SU-DHL-6 (cell line): ENCODE results near the gene DDX42.
"Not testable (repeated sequence)": the region's sequence is repeated elsewhere in the genome, so short reads cannot be mapped to it uniquely, and the experiment has no call there.

Source experiments
- H2AFZ ChIP-seq: fragments of 200-600 bp; sonication (generic); 2 replicates; pipeline ENCODE4 v1.6.1; 2014; ENCODE audit warnings: low read depth, mild to moderate bottlenecking, moderate library complexity, mixed read lengths, antibody characterized with exemption, low read length; ENCODE audit not compliant: severe bottlenecking
- H3F3A ChIP-seq: fragments of 200-600 bp; shearing (Covaris generic); 2 replicates; pipeline ENCODE4 v1.6.0; 2016; ENCODE audit warnings: antibody characterized with exemption, mild to moderate bottlenecking; ENCODE audit not compliant: insufficient read depth
- H3K27ac ChIP-seq: fragments of 200-600 bp; sonication (generic); 2 replicates; pipeline ENCODE4 v1.5.1; 2016; ENCODE audit warnings: low read depth, mild to moderate bottlenecking, low read length, moderate library complexity, mixed read lengths
- H3K27me3 ChIP-seq: fragments of 200-600 bp; sonication (generic), shearing (Covaris generic); 2 replicates; pipeline ENCODE4 v1.6.0; 2014; ENCODE audit warnings: mild to moderate bottlenecking, low read length
- H3K36me3 ChIP-seq: fragments of 200-600 bp; sonication (generic); 2 replicates; pipeline ENCODE4 v1.6.1; 2014; ENCODE audit warnings: mild to moderate bottlenecking, low read length, mixed read lengths
- H3K4me2 ChIP-seq: fragments of 300-600, 200-600 bp; shearing (Covaris generic), sonication (generic); 2 replicates; pipeline ENCODE4 v1.6.0; 2014; ENCODE audit warnings: low read length, low read depth, mild to moderate bottlenecking; ENCODE audit not compliant: poor library complexity, severe bottlenecking
- H3K4me3 ChIP-seq: fragments of 200-600 bp; sonication (generic); 2 replicates; pipeline ENCODE4 v1.5.1; 2014; ENCODE audit warnings: antibody characterized with exemption, low read length, mild to moderate bottlenecking, mixed read lengths; ENCODE audit not compliant: insufficient read depth, poor library complexity, severe bottlenecking
- H3K79me2 ChIP-seq: fragments of 200-600 bp; sonication (generic); 2 replicates; pipeline ENCODE4 v1.6.1; 2014; ENCODE audit warnings: mild to moderate bottlenecking, low read length, moderate library complexity; ENCODE audit not compliant: insufficient read depth
- H3K9ac ChIP-seq: fragments of 200-600 bp; sonication (generic); 2 replicates; pipeline ENCODE4 v1.7.0; 2014; ENCODE audit warnings: mild to moderate bottlenecking, low read length
- H3K9me2 ChIP-seq: fragments of 200-600 bp; sonication (generic); replicated peaks from 2 replicates; pipeline ENCODE4 v1.6.1; 2014; ENCODE audit warnings: low read length; ENCODE audit not compliant: insufficient read depth
- H3K9me3 ChIP-seq: fragments of 200-600 bp; sonication (generic); 2 replicates; pipeline ENCODE4 v1.6.1; 2014; ENCODE audit warnings: low read length, mixed read lengths; ENCODE audit not compliant: insufficient read depth
- H4K20me1 ChIP-seq: fragments of 200-600 bp; sonication (generic); 2 replicates; pipeline ENCODE4 v1.6.1; 2014; ENCODE audit warnings: low read depth, mild to moderate bottlenecking, antibody characterized with exemption, low read length, moderate library complexity, mixed read lengths
- EZH2phosphoT487 ChIP-seq: fragments of 200-600 bp; sonication (generic), shearing (Covaris generic); conservative IDR thresholded peaks from 2 replicates; pipeline ENCODE4 v1.6.1; 2018; ENCODE audit warnings: mild to moderate bottlenecking, antibody characterized with exemption, low read length, moderate library complexity, mixed read lengths
- TF ChIP-seq, protein P1 (sequence below): fragments of 200-600 bp; sonication (generic); IDR thresholded peaks from one replicate; pipeline ENCODE4 v1.5.1; 2017; ENCODE audit warnings: antibody characterized with exemption, mild to moderate bottlenecking, low read length, moderate library complexity; ENCODE audit not compliant: insufficient read depth, poor library complexity, severe bottlenecking

Gene DDX42

DNA sequence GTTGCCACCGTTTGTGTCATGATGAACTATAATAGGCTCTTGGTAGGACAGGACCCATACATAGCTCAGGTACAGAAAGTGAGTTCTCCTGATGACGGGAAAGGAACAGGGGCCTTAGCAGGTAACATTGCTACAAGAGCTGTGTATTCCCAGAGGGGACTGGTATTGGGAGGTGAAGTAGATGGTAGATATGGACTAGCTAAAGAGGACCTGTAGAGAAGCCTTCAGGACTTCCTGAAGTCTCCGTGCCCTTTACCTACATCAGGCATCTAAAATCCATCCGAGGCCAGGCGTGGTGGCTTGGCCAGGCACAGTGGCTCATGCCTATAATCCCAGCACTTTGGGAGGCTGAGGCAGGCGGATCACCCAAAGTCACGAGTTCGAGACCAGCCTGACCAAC lies 81.2 kb downstream of the DDX42 start:
- no peak overlapping the region for H3K27ac ChIP-seq
- TF ChIP-seq, protein P1, sequence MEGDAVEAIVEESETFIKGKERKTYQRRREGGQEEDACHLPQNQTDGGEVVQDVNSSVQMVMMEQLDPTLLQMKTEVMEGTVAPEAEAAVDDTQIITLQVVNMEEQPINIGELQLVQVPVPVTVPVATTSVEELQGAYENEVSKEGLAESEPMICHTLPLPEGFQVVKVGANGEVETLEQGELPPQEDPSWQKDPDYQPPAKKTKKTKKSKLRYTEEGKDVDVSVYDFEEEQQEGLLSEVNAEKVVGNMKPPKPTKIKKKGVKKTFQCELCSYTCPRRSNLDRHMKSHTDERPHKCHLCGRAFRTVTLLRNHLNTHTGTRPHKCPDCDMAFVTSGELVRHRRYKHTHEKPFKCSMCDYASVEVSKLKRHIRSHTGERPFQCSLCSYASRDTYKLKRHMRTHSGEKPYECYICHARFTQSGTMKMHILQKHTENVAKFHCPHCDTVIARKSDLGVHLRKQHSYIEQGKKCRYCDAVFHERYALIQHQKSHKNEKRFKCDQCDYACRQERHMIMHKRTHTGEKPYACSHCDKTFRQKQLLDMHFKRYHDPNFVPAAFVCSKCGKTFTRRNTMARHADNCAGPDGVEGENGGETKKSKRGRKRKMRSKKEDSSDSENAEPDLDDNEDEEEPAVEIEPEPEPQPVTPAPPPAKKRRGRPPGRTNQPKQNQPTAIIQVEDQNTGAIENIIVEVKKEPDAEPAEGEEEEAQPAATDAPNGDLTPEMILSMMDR = no peak
- no peak for TF ChIP-seq EZH2phosphoT487
- no peak overlapping the region for H3K4me3 ChIP-seq

DNA sequence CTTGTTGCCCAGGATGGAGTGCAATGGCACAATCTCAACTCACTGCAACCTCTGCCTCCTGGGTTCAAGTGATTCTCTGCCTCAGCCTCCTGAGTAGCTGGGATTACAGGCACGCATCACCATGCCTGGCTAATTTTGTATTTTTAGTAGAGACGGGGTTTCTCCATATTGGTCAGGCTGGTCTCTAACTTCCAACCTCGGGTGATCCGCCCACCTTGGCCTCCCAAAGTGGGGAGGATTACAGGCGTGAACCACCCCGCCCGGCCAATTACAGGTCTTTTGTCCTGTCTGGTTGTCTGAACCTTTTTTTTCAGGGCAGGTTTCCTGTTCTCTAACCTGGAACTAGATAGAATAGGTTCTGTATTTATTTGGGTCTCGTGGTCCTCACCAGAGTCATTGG lies 82.5 kb downstream of the DDX42 start:
- H3K79me2 ChIP-seq, H3K9ac ChIP-seq, H3F3A ChIP-seq, H4K20me1 ChIP-seq, H3K9me3 ChIP-seq, H3K36me3 ChIP-seq, H3K27me3 ChIP-seq, H3K9me2 ChIP-seq, H3K27ac ChIP-seq, H3K4me3 ChIP-seq, H3K4me2 ChIP-seq, H2AFZ ChIP-seq: not testable (repeated sequence)

More for the DNA sequence above, 81.2 kb downstream of the DDX42 start:
- Histone ChIP-seq H3K9me3 (no peaks in the 10 kb centered on the region), H3K27me3 (no peaks in the 10 kb centered on the region), H3K4me2 (no peak overlapping the region), H4K20me1 (no peaks in the 10 kb centered on the region), H2AFZ (no peak overlapping the region), H3F3A (no peaks in the 10 kb centered on the region), H3K9ac (no peak overlapping the region), H3K79me2 (no peaks in the 10 kb centered on the region), H3K36me3 (no peaks in the 10 kb centered on the region), H3K9me2 (no peaks in the 10 kb centered on the region)

DNA sequence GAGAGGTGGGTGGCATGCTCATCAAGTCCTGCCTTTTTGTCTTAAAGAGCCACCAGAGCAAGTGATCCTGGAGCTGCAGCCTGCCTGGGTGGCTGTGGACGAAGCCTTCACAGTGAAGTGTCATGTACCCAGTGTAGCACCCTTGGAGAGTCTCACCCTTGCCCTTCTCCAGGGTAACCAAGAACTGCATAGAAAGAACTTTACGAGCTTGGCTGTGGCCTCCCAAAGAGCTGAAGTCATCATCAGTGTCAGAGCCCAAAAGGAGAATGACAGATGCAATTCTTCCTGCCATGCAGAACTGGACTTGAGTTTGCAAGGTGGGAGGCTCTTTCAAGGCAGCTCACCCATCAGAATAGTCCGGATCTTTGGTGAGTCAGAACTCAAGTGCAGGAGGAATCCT lies 85.3 kb downstream of the DDX42 start:
- Histone ChIP-seq H3K9me3 (no peaks in the 10 kb centered on the region), H3F3A (no peaks in the 10 kb centered on the region), H4K20me1 (no peaks in the 10 kb centered on the region), H3K36me3 (no peaks in the 10 kb centered on the region), H3K27me3 (no peaks in the 10 kb centered on the region), H3K9ac (no peak overlapping the region), H3K4me3 (no peak overlapping the region), H3K4me2 (no peak overlapping the region), H2AFZ (no peak overlapping the region), H3K79me2 (no peaks in the 10 kb centered on the region), H3K9me2 (no peaks in the 10 kb centered on the region), H3K27ac (no peak overlapping the region)
- TF ChIP-seq EZH2phosphoT487 = no peak
- TF ChIP-seq, protein P1 = no peak

DNA sequence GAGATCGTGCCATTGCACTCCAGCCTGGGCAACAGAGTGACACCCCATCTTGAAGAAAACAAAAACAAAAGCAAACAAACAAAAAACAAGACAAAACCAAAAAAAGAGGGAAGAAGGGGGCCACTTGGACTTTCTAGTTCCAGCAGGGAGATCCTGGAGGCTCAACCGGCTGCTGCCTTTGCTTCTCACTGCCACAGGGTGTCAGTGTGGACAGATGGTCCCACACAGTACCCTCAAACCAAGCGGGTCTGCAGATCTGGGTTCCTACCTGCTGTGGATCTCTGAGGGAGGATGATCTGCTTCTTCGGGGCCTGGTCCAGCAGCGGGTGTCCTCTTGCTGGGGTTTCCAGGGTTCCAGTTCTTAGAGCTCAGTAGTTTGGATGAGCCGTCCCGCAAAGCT lies 92.7 kb downstream of the DDX42 start:
- not testable (repeated sequence) for H3K4me2 ChIP-seq, H2AFZ ChIP-seq, H3K36me3 ChIP-seq, H4K20me1 ChIP-seq, H3F3A ChIP-seq, H3K79me2 ChIP-seq, H3K9ac ChIP-seq, H3K9me3 ChIP-seq, H3K27me3 ChIP-seq, H3K9me2 ChIP-seq, H3K4me3 ChIP-seq, H3K27ac ChIP-seq
